HG02870 (cell line): ENCODE results near the gene TACR2.

Experiments
- ATAC-seq: cut with Tn5 transposase; IDR thresholded peaks from one replicate; pipeline ENCODE4 v1.9.1; 2021; ENCODE audit warnings: mild to moderate bottlenecking, moderate library complexity; ENCODE audit not compliant: unreplicated experiment

Gene TACR2

GRCh38 chr10:69377191-69377590, 39.5 kb downstream of the TACR2 start:
- no peak for ATAC-seq

GRCh38 chr10:69376662-69377061, 40.1 kb downstream of the TACR2 start:
- ATAC-seq: no peak

DNA sequence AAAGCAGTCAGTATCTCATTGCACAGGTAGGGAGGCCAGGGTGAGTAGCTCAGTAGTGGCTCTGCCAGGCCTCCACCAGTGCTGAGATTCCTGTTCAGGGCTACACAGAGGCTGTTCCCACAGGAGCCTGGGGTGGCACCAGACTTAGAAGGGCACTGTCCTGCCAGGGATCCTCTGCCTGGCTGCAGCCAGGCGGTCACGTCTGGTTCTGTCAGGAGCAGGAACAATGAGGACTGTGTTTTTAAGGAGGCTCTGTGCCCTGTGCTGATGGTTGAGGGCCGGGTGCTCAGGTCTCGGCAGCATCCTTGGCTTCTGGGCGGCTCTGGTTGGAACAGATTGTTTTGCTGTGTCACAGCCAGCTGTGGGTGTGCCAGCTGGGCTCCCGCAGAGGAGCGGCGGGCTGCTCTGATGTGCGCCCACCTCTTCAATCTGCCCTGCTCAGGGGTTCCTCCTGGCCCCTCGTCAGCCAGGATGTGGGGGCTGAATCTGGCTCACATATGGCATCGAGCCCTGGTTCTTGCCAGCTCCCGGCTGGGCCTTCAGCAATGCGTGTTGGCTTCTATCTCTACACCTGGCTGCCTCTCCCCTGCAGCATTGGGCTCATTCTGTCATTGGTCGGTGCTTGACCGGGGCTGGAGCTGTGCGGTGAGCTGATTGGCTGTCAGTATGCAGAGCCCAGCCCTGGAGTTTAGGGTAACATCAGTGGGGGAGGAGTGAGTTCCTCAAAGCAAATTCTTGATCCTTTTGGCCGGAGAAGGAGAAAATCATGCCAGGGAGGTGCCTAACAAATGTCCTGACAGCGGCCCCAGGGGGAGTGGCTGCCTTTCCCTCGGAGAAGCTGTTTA, 41.2 kb downstream of the TACR2 start:
- ATAC-seq: no peak

DNA sequence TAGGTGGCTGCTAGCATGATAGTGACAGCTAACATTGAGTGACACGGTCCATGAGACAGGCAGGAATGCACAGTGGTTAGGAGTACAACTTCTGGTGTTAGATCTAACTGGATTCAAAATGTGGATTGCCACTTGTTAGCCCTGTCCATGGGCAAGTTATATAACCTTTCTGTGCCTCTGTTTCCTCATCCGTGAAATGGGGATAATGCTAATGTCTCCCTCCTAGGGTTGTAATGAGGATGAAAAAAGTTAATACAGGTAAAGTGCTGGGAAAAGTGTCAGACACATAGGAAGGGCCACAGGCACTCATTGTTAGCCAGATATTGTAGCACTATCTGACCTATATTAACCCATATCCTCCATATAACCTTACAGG, 41.8 kb downstream of the TACR2 start:
- no peak for ATAC-seq

GRCh38 chr10:69374242-69374641, 42.5 kb downstream of the TACR2 start:
- no peak for ATAC-seq

DNA sequence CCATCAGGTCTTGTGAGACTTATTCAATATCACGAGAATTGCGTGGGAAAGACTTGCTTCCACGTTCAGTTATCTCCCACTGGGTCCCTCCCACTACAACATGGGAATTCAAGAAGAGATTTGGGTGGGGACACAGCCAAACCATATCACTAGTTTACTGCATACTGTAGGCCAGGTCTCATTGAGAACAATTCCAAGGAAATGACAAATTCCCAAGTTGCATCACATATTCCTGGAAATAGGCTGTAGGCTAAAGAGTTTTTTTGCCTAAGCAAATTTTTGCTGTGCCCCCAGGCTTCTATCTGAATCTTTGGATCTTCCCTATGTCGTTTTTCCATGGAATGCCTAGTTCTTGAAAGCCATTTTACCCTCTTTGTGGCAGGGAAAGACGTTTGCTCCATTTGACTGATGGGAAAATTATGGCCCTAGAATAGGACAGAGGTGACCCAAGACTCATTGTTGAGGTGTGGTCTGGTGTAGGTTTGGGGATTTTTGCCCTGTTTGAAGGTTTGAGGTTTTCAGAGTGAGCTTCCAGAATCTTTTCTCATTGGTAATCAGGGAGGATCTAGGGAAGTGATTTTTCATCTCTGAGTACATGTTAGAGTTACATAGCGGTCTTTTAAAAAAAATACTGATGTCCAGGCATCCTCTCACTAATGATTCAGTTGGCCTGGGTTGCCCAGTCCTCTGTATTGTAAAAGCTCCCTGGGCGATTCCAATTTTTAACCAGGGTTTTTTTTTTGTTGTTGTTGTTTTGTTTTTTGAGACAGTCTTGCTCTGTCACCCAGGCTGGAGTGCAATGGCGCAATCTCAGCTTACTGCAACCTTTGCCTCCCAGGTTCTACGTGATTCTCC, 44.4 kb downstream of the TACR2 start:
- no peak for ATAC-seq

DNA sequence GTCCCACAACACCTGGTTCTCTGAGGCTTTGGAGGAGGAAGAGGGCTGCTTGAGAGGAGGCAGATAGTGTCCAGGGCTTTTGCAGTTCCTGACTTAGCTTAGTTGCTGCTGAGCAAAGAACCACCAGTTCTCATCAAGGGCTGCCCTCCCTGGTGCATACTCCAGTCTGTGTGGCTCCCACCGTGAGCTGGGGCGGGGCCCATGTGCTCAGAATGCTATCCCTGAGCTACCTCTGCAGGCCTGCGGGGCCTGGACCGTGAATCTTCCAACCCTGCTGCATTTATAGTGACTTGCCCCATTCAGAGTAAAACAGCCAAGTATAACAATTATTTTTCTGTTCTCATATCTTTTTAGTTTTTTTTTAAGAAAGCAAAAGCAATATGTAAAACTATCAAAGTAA, 49.2 kb downstream of the TACR2 start:
- ATAC-seq: no peak

GRCh38 chr10:69366738-69367137, 50.0 kb downstream of the TACR2 start:
- ATAC-seq: no peak

GRCh38 chr10:69364232-69364940, 52.3 kb downstream of the TACR2 start:
- no peak for ATAC-seq

DNA sequence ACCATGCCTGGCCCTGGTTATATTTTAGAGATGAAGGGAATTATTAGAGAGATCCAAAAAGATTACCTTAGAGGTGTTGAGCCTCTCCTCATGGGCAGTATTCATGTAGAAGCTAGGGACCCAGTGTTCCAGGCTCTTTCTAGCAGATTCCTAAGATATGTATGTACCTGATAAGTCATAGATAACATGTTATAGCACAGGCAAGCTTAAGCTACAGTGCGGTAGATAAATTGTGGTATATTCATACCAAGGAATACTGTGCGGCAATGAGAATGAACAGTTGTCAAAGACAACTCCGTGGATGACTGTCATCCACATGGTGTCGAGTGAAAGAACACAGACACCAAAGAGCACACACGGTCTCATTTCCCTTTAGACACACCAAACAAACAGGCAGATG, 53.1 kb downstream of the TACR2 start:
- no peak for ATAC-seq

GRCh38 chr10:69362471-69362954, 54.2 kb downstream of the TACR2 start:
- no peak for ATAC-seq

- ATAC-seq: no peak
These were observed 55.5 kb downstream of the TACR2 start for GRCh38 chr10:69361303-69361614.

- ATAC-seq: no peak
These were observed 56.0 kb downstream of the TACR2 start for GRCh38 chr10:69360485-69361302.

DNA sequence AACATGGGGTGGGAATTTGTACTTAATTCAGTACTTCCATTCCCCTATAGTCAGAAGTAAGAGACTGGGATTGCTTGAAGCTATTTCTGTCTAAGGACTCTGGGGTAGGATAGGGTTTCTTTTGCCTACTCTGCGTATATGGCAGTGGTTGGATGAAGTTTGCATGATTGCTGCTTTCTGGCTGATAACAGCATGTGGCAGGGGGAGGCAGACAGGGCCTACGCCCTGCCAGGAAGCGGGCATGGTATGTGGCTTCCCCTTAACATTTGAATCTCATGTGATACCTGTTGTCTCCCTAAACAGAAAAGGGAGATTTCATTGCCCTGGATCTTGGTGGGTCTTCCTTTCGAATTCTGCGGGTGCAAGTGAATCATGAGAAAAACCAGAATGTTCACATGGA, 57.1 kb downstream of the TACR2 start:
- ATAC-seq: no peak

DNA sequence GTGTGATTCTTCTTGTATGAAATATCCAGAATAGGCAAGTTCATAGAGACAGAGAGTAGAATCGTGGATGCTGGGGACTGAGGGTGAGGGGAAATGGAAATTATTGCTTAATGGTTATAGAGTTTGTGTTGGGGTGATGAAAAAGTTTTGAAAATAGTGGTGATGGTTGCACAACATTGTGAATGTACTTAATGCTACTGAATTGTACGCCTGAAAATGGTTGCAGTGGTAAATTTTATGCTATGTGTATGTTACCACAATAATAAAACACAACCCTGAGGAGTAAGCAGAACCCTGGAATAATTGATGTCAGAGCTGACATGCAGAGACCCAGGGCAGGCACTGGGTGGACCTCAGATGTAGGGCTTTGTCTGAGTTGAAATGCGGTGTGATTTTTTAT, 57.6 kb downstream of the TACR2 start:
- ATAC-seq: no peak

GRCh38 chr10:69358148-69358795, 58.4 kb downstream of the TACR2 start:
- ATAC-seq: no peak

GRCh38 chr10:69356187-69356586, 60.5 kb downstream of the TACR2 start:
- no peak for ATAC-seq

GRCh38 chr10:69353977-69354635, 62.6 kb downstream of the TACR2 start:
- ATAC-seq: no peak
